Hepatocyte (in vitro differentiated cells): ENCODE results near the gene RCAN2. TPM values are rescaled to one million over a fixed set of nuclear protein-coding genes. Genes with fewer than 3 reads are reported as not detected.

Source experiments
- DNase-seq: peaks from one replicate; pipeline ENCODE4 v3.0.0-alpha.2; 2016; ENCODE audit warnings: low spot score
- H2AFZ ChIP-seq: fragments of 200-600 bp; sonication (generic); 2 replicates; pipeline ENCODE4 v1.6.0; 2016; ENCODE audit warnings: antibody characterized with exemption, mild to moderate bottlenecking
- H3K27ac ChIP-seq: fragments of 200-600 bp; sonication (generic); 2 replicates; pipeline ENCODE4 v1.5.1; 2016; ENCODE audit warnings: mild to moderate bottlenecking
- H3K27me3 ChIP-seq: fragments of 200-600 bp; sonication (generic); 2 replicates; pipeline ENCODE4 v1.6.1; 2016
- H3K36me3 ChIP-seq: fragments of 200-600 bp; sonication (generic); replicated peaks from 2 replicates; pipeline ENCODE4 v1.5.1; 2016; ENCODE audit warnings: low read depth; ENCODE audit not compliant: insufficient read depth
- H3K4me1 ChIP-seq: fragments of 200-600 bp; sonication (generic); 2 replicates; pipeline ENCODE4 v1.5.1; 2016; ENCODE audit warnings: mild to moderate bottlenecking, moderate library complexity; ENCODE audit not compliant: insufficient read depth
- H3K4me2 ChIP-seq: fragments of 200-600 bp; sonication (generic); 2 replicates; pipeline ENCODE4 v1.6.0; 2016
- H3K4me3 ChIP-seq: fragments of 200-600 bp; sonication (generic); 2 replicates; pipeline ENCODE4 v1.5.1; 2016; ENCODE audit warnings: mild to moderate bottlenecking
- H3K79me2 ChIP-seq: fragments of 200-600 bp; sonication (generic); 2 replicates; pipeline ENCODE4 v1.6.0; 2017; ENCODE audit warnings: mild to moderate bottlenecking
- H3K9me2 ChIP-seq: fragments of 200-600 bp; sonication (generic); replicated peaks from 2 replicates; pipeline ENCODE4 v1.6.0; 2017; ENCODE audit warnings: mild to moderate bottlenecking; ENCODE audit not compliant: insufficient read depth
- H3K9me3 ChIP-seq: fragments of 200-600 bp; sonication (generic); 2 replicates; pipeline ENCODE4 v1.5.1; 2016; ENCODE audit warnings: low read depth, mild to moderate bottlenecking
- H4K20me1 ChIP-seq: fragments of 200-600 bp; sonication (generic); 2 replicates; pipeline ENCODE4 v1.6.0; 2016; ENCODE audit warnings: mild to moderate bottlenecking; ENCODE audit not compliant: insufficient read depth, poor library complexity, severe bottlenecking
- EZH2 ChIP-seq: fragments of 200-600 bp; sonication (generic); IDR thresholded peaks from 2 replicates; pipeline ENCODE4 v1.6.1; 2016; ENCODE audit warnings: antibody characterized with exemption, mild to moderate bottlenecking, borderline replicate concordance
- EZH2phosphoT487 ChIP-seq: fragments of 200-600 bp; sonication (generic); IDR thresholded peaks from one replicate; pipeline ENCODE4 v1.6.1; 2018; ENCODE audit warnings: antibody characterized with exemption, mild to moderate bottlenecking, low read depth, moderate library complexity; ENCODE audit not compliant: unreplicated experiment, severe bottlenecking
- WGBS: methylation state at CpG from one replicate; pipeline ENCODE4 v1.1.6; 2016; ENCODE audit warnings: low lambda C conversion rate; ENCODE audit errors: missing lambda C conversion rate; 5-methylcytosine and 5-hydroxymethylcytosine counted together
- polyA plus RNA-seq: library from polyadenylated mRNA; unstranded; fragments of >200 nt; fragmentation: Nextera tagmentation; extraction: Ambion mirVana; gene quantifications from 2 replicates; pipeline ENCODE4 v1.2.1, GENCODE V29; 2016
- total RNA-seq: library from RNA; depleted of rRNA; stranded (reverse); fragments of >200 nt; gene quantifications from 2 replicates; pipeline ENCODE4 v1.2.3, GENCODE V29; 2014
- TF ChIP-seq, protein P1 (sequence below): fragments of 200-600 bp; sonication (generic); IDR thresholded peaks from 2 replicates; pipeline ENCODE4 v1.5.1; 2016; ENCODE audit warnings: antibody characterized with exemption, mild to moderate bottlenecking; ENCODE audit not compliant: poor library complexity

RCAN2 gene
- total and polyA plus RNA-seq, 2 experiments from 2014 or later = 5.0 to 6.6 TPM

GRCh38 chr6:46251583-46252339, 239.5 kb downstream of the RCAN2 start:
- TF ChIP-seq EZH2phosphoT487 = no peak
- TF ChIP-seq, protein P1, sequence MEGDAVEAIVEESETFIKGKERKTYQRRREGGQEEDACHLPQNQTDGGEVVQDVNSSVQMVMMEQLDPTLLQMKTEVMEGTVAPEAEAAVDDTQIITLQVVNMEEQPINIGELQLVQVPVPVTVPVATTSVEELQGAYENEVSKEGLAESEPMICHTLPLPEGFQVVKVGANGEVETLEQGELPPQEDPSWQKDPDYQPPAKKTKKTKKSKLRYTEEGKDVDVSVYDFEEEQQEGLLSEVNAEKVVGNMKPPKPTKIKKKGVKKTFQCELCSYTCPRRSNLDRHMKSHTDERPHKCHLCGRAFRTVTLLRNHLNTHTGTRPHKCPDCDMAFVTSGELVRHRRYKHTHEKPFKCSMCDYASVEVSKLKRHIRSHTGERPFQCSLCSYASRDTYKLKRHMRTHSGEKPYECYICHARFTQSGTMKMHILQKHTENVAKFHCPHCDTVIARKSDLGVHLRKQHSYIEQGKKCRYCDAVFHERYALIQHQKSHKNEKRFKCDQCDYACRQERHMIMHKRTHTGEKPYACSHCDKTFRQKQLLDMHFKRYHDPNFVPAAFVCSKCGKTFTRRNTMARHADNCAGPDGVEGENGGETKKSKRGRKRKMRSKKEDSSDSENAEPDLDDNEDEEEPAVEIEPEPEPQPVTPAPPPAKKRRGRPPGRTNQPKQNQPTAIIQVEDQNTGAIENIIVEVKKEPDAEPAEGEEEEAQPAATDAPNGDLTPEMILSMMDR = no peak
- no peak for TF ChIP-seq EZH2
- H3K36me3 ChIP-seq = no peaks in the 10 kb centered on the region
- 93% methylated on average over 3 of the region's 3 CpGs for WGBS

GRCh38 chr6:46248143-46248542, 243.1 kb downstream of the RCAN2 start:
- no peaks in the 10 kb centered on the region for H3K9me2 ChIP-seq
- H3K27me3 ChIP-seq = no peaks in the 10 kb centered on the region
- H3K27ac ChIP-seq = no peak overlapping the region
- H3K79me2 ChIP-seq = no peaks in the 10 kb centered on the region
- no peaks in the 10 kb centered on the region for H3K36me3 ChIP-seq
- no peak overlapping the region for H3K4me2 ChIP-seq
- TF ChIP-seq, protein P1 = no peak
- TF ChIP-seq EZH2 (no peak), EZH2phosphoT487 (no peak)
- no peak for DNase-seq
- no peaks in the 10 kb centered on the region for H3K9me3 ChIP-seq
- H3K4me1 ChIP-seq = no peaks in the 10 kb centered on the region
- 94% methylated on average over 2 of the region's 2 CpGs for WGBS
- no peaks in the 10 kb centered on the region for H4K20me1 ChIP-seq
- no peak overlapping the region for H2AFZ ChIP-seq
- H3K4me3 ChIP-seq = no peak overlapping the region

More at GRCh38 chr6:46251583-46252339, 239.5 kb downstream of the RCAN2 start:
- no peak for DNase-seq
- Histone ChIP-seq H3K79me2 (no peaks in the 10 kb centered on the region), H3K9me2 (no peaks in the 10 kb centered on the region), H3K4me1 (no peaks in the 10 kb centered on the region), H3K27ac (no peak overlapping the region), H3K4me3 (no peak overlapping the region), H4K20me1 (no peaks in the 10 kb centered on the region), H3K9me3 (no peaks in the 10 kb centered on the region), H3K27me3 (no peaks in the 10 kb centered on the region), H3K4me2 (no peak overlapping the region), H2AFZ (no peak overlapping the region)

DNA sequence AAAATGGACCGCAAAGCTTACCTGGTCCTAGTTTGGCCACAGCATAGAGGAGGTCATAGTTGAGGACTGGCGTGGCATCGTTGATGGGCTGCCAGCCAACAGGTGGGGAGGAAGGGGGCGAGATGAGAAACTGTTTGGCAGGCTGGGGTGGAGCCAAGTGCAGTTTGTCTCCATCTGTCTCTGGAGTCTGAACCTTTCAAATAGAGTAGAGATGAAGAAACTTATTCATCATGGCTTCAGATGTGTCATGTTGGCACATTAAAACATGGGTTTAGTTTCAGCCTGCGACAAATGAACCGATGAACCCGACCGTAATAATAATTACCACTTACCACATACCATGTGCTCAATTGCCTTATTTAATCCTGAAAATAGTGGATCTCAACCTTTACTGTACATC, 244.5 kb downstream of the RCAN2 start:
- WGBS = 94% methylated on average over 8 of the region's 8 CpGs
- no peaks in the 10 kb centered on the region for H3K9me3 ChIP-seq
- no peak for DNase-seq
- no peaks in the 10 kb centered on the region for H3K4me1 ChIP-seq
- H3K79me2 ChIP-seq = no peaks in the 10 kb centered on the region
- H3K4me2 ChIP-seq = no peak overlapping the region
- H3K9me2 ChIP-seq = no peaks in the 10 kb centered on the region
- no peak overlapping the region for H3K27ac ChIP-seq
- no peaks in the 10 kb centered on the region for H3K36me3 ChIP-seq
- no peak overlapping the region for H2AFZ ChIP-seq
- no peaks in the 10 kb centered on the region for H3K27me3 ChIP-seq
- no peaks in the 10 kb centered on the region for H4K20me1 ChIP-seq
- H3K4me3 ChIP-seq = no peak overlapping the region
- TF ChIP-seq EZH2 (no peak), EZH2phosphoT487 (no peak)
- TF ChIP-seq, protein P1 = no peak

GRCh38 chr6:46246081-46246480, 245.2 kb downstream of the RCAN2 start:
- H3K4me1 ChIP-seq = no peaks in the 10 kb centered on the region
- DNase-seq = no peak
- no peaks in the 10 kb centered on the region for H3K9me3 ChIP-seq
- no peaks in the 10 kb centered on the region for H3K36me3 ChIP-seq
- TF ChIP-seq EZH2phosphoT487 (no peak), EZH2 (no peak)
- TF ChIP-seq, protein P1 = no peak
- 98% methylated on average over 1 of the region's 1 CpG for WGBS
- H3K27ac ChIP-seq = no peak overlapping the region
- H3K4me2 ChIP-seq = no peak overlapping the region
- H4K20me1 ChIP-seq = no peaks in the 10 kb centered on the region
- H3K9me2 ChIP-seq = no peaks in the 10 kb centered on the region
- no peaks in the 10 kb centered on the region for H3K79me2 ChIP-seq
- no peaks in the 10 kb centered on the region for H3K27me3 ChIP-seq
- no peak overlapping the region for H2AFZ ChIP-seq
- H3K4me3 ChIP-seq = no peak overlapping the region
